Sciatic nerve (tissue), 2 donors: ENCODE measurements around the gene FEM1B. TPM values are rescaled to one million over a fixed set of nuclear protein-coding genes. Genes with fewer than 3 reads are reported as not detected.
"Not testable (repeated sequence)": the region's sequence is repeated elsewhere in the genome, so short reads cannot be mapped to it uniquely, and the experiment has no call there.

Source experiments
- ATAC-seq: fragments of 200-7000 bp; cut with Tn5 transposase; one replicate; pipeline ENCODE4 v1.9.1; 2020; ENCODE audit warnings: mild to moderate bottlenecking, moderate library complexity
- DNase-seq: peaks from one replicate; pipeline ENCODE4 v3.0.0-alpha.2; 2020; ENCODE audit warnings: low spot score
- intact Hi-C: fragments of 100-400 bp; cut with DNase I; formaldehyde crosslinking; loops from one replicate; pipeline ENCODE4 v1.14.2; 2022
- total RNA-seq: library from RNA; stranded (reverse); fragmentation: NEBNext Ultra II Directional; extraction: Animal tissue kit (Norgen Biotek cat#: 25700); gene quantifications from one replicate; pipeline ENCODE4 v1.2.1, GENCODE V29; 2021
- donor health status: DM: no; HTN: no; CAD: no.
- donor health status: DM: no; HTN: no; CAD: no.

FEM1B gene
- total RNA-seq, result 58.0 TPM

DNA sequence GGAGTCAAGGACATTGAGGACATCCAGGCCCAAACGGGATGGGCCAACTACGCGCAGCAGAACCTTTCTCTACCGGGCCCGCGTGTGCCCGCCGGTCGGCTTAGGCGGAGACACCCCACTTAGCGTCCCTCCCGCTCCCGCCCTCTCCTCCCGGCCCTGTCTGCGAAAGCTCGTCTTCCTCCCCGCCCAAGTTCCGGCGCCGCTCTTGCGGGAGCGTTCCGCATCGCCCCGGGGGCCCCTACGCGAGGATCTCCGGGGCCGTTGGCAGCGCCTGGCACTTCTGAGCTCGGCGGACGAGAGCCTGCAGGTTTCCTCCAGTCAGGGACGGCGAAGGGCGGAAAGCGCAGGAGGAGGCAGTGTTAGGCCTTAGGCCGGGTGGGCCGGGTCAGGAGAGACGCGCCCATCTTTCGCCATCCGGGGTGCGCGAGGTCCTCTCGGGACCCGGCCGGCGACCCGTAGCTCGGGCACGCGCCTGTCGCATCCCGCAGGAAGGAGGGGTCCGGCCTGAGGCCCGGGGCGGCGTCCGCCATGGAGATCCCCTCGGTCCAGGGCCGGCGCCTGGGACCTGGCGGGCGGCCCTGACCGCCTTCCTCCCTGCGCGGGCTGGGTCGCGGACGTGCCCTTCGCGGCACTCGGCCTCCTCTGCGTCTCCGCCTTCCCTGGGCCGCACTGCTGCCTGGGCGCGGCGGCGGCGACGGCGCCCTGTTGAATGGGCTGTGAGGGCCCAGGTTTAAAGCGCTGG is at the start of gene FEM1B:
TSS of gene FEM1B (plus strand) at position 143 of the 742 bp plus-strand sequence. CDS start 673 bp downstream, outside the sequence.
- peak; percentile 96 for ATAC-seq
- peak; percentile 94 for DNase-seq
- intact Hi-C loops, result no loop called here

DNA sequence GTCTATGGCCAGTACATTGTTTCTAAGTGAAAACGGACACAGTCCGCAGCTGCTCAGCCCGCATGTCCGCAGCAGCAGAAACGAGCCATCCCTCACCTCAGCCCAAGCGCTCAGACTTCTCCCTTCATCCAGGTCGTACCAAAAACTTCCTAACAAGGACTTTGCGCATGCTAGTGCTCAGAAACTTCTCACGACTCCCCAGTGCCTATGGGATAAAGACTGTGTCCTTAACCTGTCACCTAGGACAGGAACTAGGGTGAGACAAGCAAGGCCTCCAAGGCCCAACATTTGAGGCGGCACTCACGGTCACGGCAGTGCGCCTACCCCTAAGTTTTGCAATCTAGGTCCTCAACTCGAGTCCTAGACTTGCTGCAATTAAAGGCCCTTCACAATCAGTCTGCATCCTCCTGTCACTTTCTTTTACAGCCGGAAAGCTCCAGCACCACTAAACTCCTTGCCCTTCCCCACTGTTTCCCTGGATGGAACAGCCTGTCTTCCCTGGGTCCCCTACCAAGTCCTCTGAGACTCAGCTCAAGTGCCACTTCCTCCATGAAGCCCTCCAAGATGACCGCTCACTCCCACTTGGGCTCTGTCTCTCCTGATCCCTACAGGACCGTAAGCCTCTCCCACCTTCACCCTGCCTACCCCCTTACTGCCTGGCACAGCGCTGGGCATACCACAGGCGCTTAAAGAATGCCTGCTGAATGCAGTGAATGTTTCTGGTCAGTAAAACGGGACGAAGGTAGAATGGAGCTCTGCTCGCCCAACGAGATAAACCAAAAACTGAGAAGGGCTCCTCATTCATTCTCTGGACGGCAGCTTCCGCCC is 49.2 kb upstream of the FEM1B start:
- no peak for DNase-seq
- intact Hi-C loops, result no loop called here

DNA sequence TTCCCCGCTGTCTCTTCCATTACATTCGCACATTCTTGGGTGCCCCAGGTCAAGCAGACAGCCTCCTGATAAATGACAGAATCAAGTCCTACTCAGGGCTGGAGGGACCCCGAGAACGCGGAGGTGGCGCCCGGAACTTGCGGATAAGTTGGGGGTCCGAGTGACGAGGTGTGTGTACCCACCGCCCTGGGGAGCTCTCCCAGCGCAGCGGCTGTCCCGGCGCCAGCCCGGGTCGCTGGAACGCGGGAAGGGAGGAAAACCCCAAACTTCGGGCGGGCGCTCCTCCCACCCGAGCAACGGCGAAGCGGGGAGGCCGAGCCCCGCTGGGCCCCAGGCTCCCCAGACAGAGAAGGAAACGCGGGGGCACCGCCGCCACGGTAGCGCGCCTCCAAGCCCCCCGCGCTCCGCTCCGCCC is 48.6 kb upstream of the FEM1B start:
- intact Hi-C loops, result no loop called here
- ATAC-seq, result peak; percentile 3
- DNase-seq, result no peak

More for the DNA sequence above, 49.2 kb upstream of the FEM1B start:
- ATAC-seq, result no peak

DNA sequence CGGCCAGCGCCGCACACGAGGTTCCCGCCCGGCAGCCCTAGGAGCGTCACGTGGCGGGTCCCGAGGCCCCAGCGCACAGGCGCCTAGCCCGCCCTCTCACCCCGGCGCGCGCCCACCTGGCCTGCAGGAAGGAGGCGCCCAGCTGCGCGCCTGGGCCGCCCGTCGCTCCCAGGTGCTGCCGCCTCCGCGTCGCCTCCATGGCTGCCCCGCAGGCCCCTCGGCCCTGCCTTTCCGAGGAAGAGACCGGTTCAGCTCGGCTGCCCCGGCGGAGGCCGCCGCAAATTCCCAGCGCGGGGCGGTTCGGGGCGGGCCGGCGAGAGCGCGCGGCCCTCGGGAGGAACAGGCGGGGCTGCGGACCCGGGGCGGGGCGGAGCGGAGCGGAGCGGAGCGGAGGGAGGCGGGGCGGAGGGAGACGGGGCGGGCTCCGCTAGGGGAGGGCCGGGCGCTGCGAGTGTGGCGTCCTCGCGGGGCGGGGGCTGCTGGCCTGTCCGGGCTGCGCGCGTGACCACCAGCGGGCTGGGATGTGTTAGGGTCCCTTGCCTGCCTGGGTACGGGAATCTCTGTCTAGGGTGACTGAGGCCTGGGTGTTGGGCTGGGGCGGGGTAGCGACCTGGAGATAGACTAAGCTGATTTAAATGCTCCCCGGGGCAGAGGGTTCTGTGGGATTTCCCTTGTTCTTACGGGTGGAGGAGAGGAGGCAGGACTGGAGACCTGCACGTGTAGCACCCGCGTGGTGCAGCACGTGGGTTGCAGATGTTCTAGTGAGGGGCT is 48.0 kb upstream of the FEM1B start, which contains the start of gene CLN6:
TSS of gene CLN6 (minus strand) at position 343 of the 771 bp plus-strand sequence. CDS start at position 199, 144 bp downstream.
- intact Hi-C loops, result no loop called here
- DNase-seq (peak; percentile 90), ATAC-seq (peak; percentile 92)

DNA sequence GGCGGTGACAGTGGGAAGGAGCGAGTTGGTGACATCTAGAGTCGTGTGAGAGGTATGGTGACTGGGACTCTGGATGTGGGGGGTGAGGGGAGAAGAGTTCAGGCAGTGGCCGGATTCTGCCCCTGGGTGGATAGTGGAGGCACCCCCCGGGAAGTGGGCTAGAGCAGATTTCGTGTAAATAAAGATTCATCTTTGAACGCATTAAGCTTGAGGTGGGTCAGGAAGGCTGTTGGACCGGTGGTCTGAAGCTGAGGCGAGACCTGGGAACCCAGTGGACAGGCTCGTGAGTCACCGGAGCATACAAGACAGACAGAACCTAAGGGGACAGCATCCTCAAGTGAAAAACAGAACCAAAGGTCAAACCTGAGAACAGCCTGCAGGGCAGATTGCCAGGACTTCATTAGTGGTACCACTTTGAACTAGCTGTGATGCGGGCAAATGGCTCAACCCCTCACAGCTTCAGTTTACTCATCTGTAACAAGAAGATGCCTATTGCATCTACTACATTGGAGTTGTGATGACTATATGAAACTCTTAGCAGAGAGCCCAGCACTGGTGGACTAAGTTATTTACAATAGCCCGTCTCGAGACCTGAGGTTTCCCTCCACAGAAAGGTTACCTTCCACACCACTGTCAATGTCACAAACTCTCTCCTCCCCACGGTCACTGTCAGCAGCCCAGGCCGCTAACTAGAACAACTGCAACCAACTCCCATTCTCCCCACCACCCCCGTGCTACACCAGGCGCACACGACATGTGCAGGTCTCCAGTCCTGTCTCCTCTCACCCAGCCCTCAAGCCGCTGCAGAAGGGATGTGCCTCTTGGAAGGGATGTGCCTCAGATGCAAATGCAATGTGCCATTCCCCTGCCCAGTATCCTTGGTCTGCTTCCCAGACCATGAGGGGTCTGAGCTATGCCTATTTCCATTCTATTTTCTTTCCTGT is 47.1 kb upstream of the FEM1B start:
- DNase-seq, result no peak
- intact Hi-C loops, result no loop called here
- peak; percentile 7 for ATAC-seq

DNA sequence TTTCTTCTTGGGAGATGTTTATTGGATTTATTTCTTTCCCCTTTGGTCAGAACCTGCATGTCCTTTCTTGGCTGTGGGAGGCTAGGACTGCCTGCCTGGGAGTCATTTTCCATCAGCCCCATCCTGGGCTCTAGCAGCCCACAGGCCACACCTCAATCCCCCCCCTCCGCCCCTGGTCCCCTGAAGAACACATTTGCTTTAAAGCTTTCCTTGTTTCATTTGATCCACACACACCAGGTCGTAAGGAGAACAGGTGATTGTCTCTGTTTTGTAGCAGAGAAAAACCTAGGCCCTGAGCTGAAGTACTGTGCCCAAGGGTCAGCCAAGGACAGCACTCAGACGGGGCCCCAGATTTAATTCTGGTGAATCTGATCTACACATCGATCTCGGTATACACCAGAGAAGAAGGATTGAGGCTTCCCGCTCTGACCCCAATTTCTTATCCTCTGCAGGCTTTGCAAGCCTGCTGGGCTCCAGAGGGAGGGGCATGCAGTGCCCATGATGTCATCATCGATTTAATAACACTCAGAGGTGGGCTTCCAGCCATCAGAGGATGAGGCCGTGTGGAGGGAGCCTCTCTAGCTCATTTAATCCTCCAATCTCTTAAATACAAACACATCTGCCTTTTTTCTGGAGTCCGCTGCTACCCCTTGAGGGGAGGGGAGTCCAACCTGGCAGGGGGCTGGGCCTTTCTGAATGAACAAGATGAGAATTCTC is 46.3 kb upstream of the FEM1B start:
- DNase-seq (no peak), ATAC-seq (no peak)
- intact Hi-C loops, result no loop called here

DNA sequence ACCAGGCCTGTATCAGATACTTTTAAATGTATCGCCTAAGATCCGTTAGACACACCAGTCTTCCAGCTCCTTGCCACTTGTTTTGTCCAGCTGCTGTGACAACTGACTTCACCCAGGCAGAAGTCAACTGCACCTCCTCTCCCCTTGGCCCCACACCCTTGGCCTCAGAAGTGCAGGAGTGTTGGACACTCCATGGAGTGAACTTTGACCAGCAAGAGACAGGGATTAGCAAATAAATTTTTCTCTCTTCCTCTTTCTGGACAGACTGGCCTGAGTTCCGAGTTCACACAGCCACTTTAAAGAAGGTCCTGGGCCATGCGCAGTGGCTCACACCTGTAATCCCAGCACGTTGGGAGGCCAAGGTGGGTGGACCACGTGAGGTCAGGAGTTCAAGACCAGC is 45.1 kb upstream of the FEM1B start:
- intact Hi-C loops, result no loop called here
- DNase-seq (no peak), ATAC-seq (no peak)

DNA sequence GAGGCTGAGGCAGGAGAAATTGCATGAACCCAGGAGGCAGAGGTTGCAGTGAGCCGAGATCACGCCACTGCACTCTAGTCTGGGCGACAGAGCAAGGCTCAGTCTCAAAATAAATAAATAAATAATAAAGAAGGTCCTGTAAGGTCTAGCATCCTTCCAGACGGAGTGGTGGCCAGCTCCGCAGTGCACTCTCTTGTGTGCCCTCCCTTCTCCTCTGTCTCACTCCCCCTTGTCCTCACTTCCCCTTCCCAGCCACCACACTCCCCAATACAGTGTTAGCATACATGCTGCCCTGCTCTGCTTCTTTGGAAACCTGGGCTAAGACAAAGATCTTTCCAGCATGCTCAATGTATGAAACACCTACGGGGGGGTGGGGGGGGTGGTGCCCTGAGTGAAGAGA is 44.6 kb upstream of the FEM1B start:
- intact Hi-C loops, result no loop called here
- no peak for ATAC-seq
- no peak for DNase-seq

DNA sequence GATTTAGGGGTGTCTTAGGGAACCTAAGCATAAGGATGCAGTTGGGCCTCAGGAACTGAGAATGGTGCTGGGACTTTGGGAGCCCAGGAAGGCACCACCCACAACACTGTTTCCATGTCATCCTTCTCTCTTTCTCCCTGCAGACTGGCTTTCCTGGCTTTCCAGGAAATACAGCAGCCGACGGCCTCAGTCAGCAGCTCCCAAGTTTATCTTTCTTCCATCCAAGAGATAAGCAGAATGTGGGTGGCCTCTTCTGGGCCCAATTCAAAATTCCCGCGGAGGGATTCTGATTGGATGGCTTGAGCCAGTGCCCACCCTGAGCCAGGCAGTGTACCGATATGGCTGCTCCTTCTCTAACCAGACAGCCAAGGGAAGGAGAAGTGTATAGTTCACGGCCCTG is 43.5 kb upstream of the FEM1B start:
- DNase-seq (no peak), ATAC-seq (no peak)
- intact Hi-C loops, result no loop called here

DNA sequence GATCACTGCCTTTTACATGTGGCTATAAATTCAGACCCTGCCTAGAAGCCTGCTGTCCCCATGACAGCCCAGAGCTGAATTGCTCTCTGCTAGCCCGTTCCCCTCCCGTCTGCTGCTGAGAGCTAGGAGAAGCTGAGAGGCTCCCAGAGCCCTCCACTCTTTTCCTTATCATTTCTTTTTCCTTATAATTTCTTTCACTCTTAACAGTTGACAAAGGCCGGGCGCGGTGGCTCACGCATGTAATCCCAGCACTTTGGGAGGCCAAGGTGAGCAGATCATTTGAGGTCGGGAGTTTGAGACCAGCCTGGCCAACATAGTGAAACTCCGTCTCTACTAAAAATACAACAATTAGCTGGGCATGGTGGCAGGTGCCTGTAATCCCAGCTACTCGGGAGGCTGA is 43.0 kb upstream of the FEM1B start:
- not testable (repeated sequence) for ATAC-seq

DNA sequence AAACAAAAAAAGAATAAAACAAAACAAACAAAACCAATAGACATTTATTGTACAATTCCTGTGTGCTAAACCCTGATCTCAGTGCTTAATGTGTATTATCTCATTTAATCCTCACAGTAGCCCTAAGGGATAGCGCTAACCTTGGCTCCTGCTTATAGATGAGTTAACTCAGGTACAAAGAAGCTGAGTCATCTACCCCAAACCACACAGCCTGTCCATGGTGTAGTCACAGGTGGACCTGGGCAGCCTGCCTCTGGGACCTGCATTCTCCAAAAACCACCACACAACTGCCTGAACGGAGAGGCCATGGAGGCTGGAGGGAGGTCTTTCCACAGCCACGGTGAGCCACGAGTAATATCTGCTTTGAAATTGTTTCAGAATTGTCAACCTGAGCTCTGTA is 42.5 kb upstream of the FEM1B start:
- intact Hi-C loops, result no loop called here
- DNase-seq, result no peak
- ATAC-seq, result no peak

More for the DNA sequence above, 43.0 kb upstream of the FEM1B start:
- DNase-seq, intact Hi-C loops: not testable (repeated sequence)

DNA sequence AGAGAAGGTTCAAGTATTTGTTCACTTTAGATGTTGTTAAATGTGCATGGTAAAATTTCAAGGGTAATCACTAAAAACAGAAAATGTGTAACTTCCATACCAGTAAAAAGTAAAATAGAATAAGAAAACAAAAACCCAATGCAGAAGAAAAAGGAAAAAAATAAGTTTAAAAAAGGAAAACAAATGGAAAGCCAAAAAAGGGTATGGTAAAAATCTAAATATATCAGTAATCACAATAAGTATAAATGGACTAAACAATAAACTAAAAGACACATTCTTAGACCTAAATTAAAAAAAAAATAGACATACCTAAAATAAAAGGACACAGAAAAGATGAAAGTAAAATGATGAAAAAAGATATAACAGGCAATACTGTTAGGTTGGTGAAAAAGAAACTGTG is 38.5 kb upstream of the FEM1B start:
- intact Hi-C loops, result no loop called here
- DNase-seq (no peak), ATAC-seq (no peak)

DNA sequence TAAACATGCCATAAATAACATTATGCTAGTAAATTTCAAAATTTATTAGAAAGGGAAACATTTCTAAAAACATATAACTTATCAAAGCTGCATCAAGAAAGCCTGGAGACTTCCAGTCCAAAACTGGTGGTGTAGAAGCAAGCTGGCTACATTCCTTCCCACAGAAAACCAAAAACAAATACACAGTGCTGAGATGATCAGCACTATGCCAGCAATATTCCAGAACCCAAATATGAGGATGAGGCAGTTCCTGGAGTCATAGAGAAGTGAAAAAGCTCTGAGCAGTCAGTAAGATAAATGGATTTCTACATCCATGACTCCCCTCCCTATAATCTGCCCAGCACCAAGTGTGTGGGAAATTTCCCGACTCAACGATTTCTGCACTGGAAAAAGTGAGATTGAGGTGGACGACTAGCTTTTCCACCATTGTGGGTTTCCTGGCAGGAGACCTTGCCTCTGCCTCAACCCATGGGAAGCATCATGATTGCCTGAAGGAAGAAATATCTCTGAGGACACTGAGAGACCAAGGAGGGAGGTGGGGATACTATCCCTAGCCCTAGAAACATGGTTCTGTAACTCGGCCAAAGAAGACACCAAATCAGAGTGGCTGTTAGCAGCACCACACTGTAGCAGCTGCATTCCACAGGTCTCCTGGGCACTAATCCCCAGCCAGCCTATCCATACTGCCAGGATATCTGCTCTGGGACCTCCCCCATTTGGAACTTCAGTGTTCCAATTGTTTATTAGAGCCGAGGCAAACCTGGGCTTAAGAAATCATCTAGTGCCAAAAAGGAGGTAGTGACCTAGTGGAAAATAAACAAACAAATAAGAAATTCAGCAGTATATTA is 36.2 kb upstream of the FEM1B start:
- no peak for DNase-seq

DNA sequence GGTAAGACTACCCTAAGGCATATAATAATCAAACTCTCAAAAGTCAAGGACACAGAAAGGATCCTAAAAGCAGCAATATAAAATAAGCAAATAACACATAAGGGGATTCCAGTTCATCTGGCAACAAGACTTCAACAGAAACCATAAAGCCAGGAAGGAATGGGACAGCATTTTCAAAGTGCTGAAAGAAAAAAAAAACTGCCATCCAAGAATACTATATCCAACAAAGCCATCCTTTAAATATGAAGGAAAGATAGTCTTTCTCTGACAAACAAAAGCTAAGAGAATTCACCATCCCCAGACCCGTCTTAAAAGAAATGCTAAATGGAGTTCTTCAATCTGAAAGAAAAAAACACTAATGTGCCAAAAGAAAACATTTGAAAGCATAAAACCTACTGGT is 33.3 kb upstream of the FEM1B start:
- no peak for DNase-seq

More for the DNA sequence above, 36.2 kb upstream of the FEM1B start:
- no peak for ATAC-seq
- intact Hi-C loops, result no loop called here

DNA sequence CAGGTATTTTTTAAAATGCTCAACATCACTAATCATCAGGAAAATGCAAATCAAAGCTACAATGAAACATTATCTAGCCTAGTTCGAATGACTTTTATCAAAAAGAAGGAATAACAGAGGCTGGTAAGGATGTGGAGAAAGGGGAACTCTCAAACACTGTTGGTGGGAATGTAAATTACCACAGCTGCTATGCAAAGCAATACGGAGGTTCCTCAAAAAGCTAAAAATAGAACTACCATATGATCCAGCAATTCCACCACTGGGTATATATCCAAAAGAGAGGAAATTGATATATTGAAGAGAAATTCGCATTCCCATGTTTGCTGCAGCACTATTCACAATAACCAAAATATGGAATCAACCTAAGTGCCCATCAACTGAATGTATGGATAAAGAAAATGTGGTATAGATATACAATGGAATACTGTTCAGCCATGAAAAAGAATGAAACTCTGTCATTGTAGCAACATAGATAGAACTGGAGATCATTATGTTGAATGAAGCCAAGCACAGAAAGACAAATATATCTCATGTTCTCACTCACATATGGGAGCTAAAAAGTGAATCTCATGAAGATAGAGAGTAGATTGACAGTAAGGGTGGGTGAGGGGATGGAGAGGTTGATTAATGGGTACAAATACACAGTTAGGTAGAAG is 28.4 kb upstream of the FEM1B start:
- intact Hi-C loops, result no loop called here
- ATAC-seq (no peak), DNase-seq (no peak)

More for the DNA sequence above, 33.3 kb upstream of the FEM1B start:
- ATAC-seq, result no peak
- intact Hi-C loops, result no loop called here

DNA sequence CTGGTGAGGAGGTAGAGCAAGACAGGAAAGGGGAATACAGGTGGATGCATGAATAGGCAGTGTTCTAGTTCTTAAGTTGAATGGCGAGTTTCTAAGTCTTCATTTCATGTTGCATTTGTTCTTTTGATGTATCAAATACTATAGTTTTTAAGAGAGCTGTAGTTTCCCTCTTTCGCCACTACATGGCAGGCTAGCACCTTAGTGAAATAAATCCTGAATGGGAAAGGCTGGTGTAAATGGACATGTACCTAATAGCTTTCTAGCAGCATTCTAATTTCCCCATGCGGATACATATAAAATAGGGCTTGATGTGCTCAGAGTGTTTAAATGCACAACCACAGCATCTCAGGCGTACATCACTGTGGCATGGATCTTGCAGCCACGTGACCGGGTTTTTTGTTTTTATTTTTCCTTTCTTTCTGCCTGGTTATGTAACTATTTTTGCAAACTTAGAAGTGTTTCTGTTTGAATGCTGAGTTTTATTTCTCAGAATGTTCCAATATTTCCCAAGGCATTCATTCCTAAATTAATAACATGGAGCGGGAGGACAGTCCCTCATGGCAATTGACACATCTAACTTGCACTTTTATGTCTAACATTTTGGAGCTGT is 24.5 kb upstream of the FEM1B start:
- DNase-seq (no peak), ATAC-seq (peak; percentile 30)
- intact Hi-C loops, result no loop called here
